Measurements from ENCODE around the gene MAP7D1.
A peak's percentile ranks its signal among the peaks of the same experiment; 100 is the strongest.
"Not testable (repeated sequence)": the region's sequence is repeated elsewhere in the genome, so short reads cannot be mapped to it uniquely, and the experiment has no call there.

The MAP7D1 gene

GRCh38 chr1:36179220-36179600 is 23.2 kb downstream of the MAP7D1 start:
- DNase-seq (ENCODE audit: low read depth in 2 of 2), result no peak
- TF ChIP-seq CTCF (IDR thresholded peaks at IDR 0.05; ENCODE audit: low read depth, low read length), result no peak

GRCh38 chr1:36182734-36183133 is 26.8 kb downstream of the MAP7D1 start:
- TF ChIP-seq CTCF (IDR thresholded peaks at IDR 0.05; ENCODE audit: low read depth, low read length), result no peak
- no peak overlapping the region for H3K4me3 ChIP-seq (replicated peaks in 1 of 2; ENCODE audit: low read depth in 2 of 2, low read length in 2 of 2)
- DNase-seq (ENCODE audit: low read depth in 2 of 2), result no peak

More at GRCh38 chr1:36179220-36179600, 23.2 kb downstream of the MAP7D1 start:
- no peak overlapping the region for H3K4me3 ChIP-seq (replicated peaks in 1 of 2; ENCODE audit: low read depth in 2 of 2, low read length in 2 of 2)

- no peak for TF ChIP-seq CTCF (IDR thresholded peaks at IDR 0.05; ENCODE audit: low read depth, low read length)
- peak in 1 of 2 donors; percentile 63 for DNase-seq (ENCODE audit: low read depth in 2 of 2)
- no peak overlapping the region for H3K4me3 ChIP-seq (replicated peaks in 1 of 2; ENCODE audit: low read depth in 2 of 2, low read length in 2 of 2)
These were observed 27.4 kb downstream of the MAP7D1 start for GRCh38 chr1:36183309-36183856.

GRCh38 chr1:36187800-36188593 is 32.0 kb downstream of the MAP7D1 start:
- DNase-seq (ENCODE audit: low read depth in 2 of 2), result peak; percentile 94 to 97
- TF ChIP-seq CTCF (IDR thresholded peaks at IDR 0.05; ENCODE audit: low read depth, low read length), result peak; percentile 95
- no peak overlapping the region for H3K4me3 ChIP-seq (replicated peaks in 1 of 2; ENCODE audit: low read depth in 2 of 2, low read length in 2 of 2)

- not testable (repeated sequence) for H3K4me3 ChIP-seq (replicated peaks in 1 of 2; ENCODE audit: low read depth in 2 of 2, low read length in 2 of 2); DNase-seq (ENCODE audit: low read depth in 2 of 2)
These were observed 40.8 kb downstream of the MAP7D1 start for GRCh38 chr1:36196805-36197204.

- H3K4me3 ChIP-seq (replicated peaks in 1 of 2; ENCODE audit: low read depth in 2 of 2, low read length in 2 of 2), result no peak overlapping the region
- DNase-seq (ENCODE audit: low read depth in 2 of 2), result no peak
- TF ChIP-seq CTCF (IDR thresholded peaks at IDR 0.05; ENCODE audit: low read depth, low read length), result no peak
These were observed 42.7 kb downstream of the MAP7D1 start for GRCh38 chr1:36198641-36199040.

GRCh38 chr1:36199934-36200741 is 44.2 kb downstream of the MAP7D1 start:
- TF ChIP-seq CTCF (IDR thresholded peaks at IDR 0.05; ENCODE audit: low read depth, low read length), result no peak
- DNase-seq (ENCODE audit: low read depth in 2 of 2), result peak; percentile 59 to 86
- no peak overlapping the region for H3K4me3 ChIP-seq (replicated peaks in 1 of 2; ENCODE audit: low read depth in 2 of 2, low read length in 2 of 2)

All from cardiac fibroblast (primary cell).